ENCODE results near the gene TOP2A. TPM values are rescaled to one million over a fixed set of nuclear protein-coding genes. Genes with fewer than 3 reads are reported as not detected.

Gene TOP2A
- total RNA-seq, 1 experiment from 2014 or later = 141 TPM

GRCh38 chr17:40456396-40456951 is 38.8 kb upstream of the TOP2A start:
- no peak for ATAC-seq
- TF ChIP-seq EZH2 (IDR thresholded peaks at IDR 0.05) (no peak), FOSL1 (IDR thresholded peaks at IDR 0.05; ENCODE audit: low read depth) (no peak), EZH2phosphoT487 (IDR thresholded peaks at IDR 0.05; ENCODE audit: borderline replicate concordance) (no peak), YY1 (IDR thresholded peaks at IDR 0.05; ENCODE audit: extremely low read depth, insufficient replicate concordance, low read depth, low read length) (no peak)
- Histone ChIP-seq H3K27ac (ENCODE audit: low read depth, low read length) (no peak overlapping the region), H3K9me3 (ENCODE audit: control insufficient read depth in 1 of 2, insufficient read depth in 1 of 2, low read depth in 1 of 2, low read length in 2 of 2) (no peaks in the 10 kb centered on the region), H3K4me3 (replicated peaks in 1 of 2; ENCODE audit: low read depth in 1 of 2, low read length in 2 of 2) (no peak overlapping the region), H4K20me1 (ENCODE audit: insufficient read depth) (no peaks in the 10 kb centered on the region), H3K79me2 (ENCODE audit: insufficient read depth, low read length) (no peaks in the 10 kb centered on the region), H3K36me3 (ENCODE audit: control insufficient read depth in 1 of 2, insufficient read depth in 2 of 2, low read length in 2 of 2) (no peaks in the 10 kb centered on the region), H3K4me2 (ENCODE audit: low read length) (no peak overlapping the region), H3K4me1 (ENCODE audit: control insufficient read depth in 1 of 2, insufficient read depth in 2 of 2, low read length in 2 of 2) (peaks cover 0 to 27% of the 10 kb centered on the region in 2 experiments; a peak in 2 of 4 replicates), H3K9ac (ENCODE audit: low read length) (no peak overlapping the region), H2AFZ (ENCODE audit: low read depth, low read length, poor library complexity, severe bottlenecking) (no peak overlapping the region), H3K27me3 (ENCODE audit: insufficient read depth, low read length) (no peaks in the 10 kb centered on the region), H3K9me2 (ENCODE audit: insufficient read depth) (no peaks in the 10 kb centered on the region)
- intact Hi-C loops (cut with micrococcal nuclease) = no loop called here
- BruUV-seq (replicated peaks) = no TSS peak
- DNase-seq (ENCODE audit: low read depth, low spot score) = no peak
- POLR2A ChIA-PET = no interaction called here
- CTCF ChIA-PET = interaction anchor here (0.9 to 1.3 kb wide), 2 partner anchors 9 to 104 kb away, joined by 4 read pairs; no protein-coding TSS in a partner anchor
- RAD21 ChIA-PET (ENCODE audit: low non-redundant PET in 1 of 2, low total read pairs in 2 of 2, uncharacterized antibody in 2 of 2, unreplicated experiment in 2 of 2) = no interaction called here

GRCh38 chr17:40454613-40454995 is 36.9 kb upstream of the TOP2A start:
- no peaks in the 10 kb centered on the region for H3K27me3 ChIP-seq (ENCODE audit: insufficient read depth, low read length)
- no peaks in the 10 kb centered on the region for H3K9me3 ChIP-seq (ENCODE audit: control insufficient read depth in 1 of 2, insufficient read depth in 1 of 2, low read depth in 1 of 2, low read length in 2 of 2)
- H3K9me2 ChIP-seq (ENCODE audit: insufficient read depth) = no peaks in the 10 kb centered on the region
- no peak overlapping the region for H3K4me3 ChIP-seq (replicated peaks in 1 of 2; ENCODE audit: low read depth in 1 of 2, low read length in 2 of 2)
- peaks cover 0 to 33% of the 10 kb centered on the region in 2 experiments; a peak in 2 of 4 replicates for H3K4me1 ChIP-seq (ENCODE audit: control insufficient read depth in 1 of 2, insufficient read depth in 2 of 2, low read length in 2 of 2)
- H3K79me2 ChIP-seq (ENCODE audit: insufficient read depth, low read length) = no peaks in the 10 kb centered on the region
- no peak overlapping the region for H3K9ac ChIP-seq (ENCODE audit: low read length)
- CTCF ChIA-PET = interaction anchor here (1.1 to 1.6 kb wide), 3 partner anchors 14 to 31 kb away, joined by 3 to 4 read pairs (median 3); no protein-coding TSS in a partner anchor
- H4K20me1 ChIP-seq (ENCODE audit: insufficient read depth) = no peaks in the 10 kb centered on the region
- ATAC-seq = no peak
- H3K4me2 ChIP-seq (ENCODE audit: low read length) = no peak overlapping the region
- TF ChIP-seq SIN3A (IDR thresholded peaks at IDR 0.05; ENCODE audit: low read depth) (no peak), POLR2A (IDR thresholded peaks at IDR 0.05; ENCODE audit: borderline replicate concordance, extremely low read depth, insufficient read depth, insufficient read length) (no peak), RAD21 (IDR thresholded peaks at IDR 0.05; ENCODE audit: low read depth) (no peak), ELF1 (IDR thresholded peaks at IDR 0.05; ENCODE audit: borderline replicate concordance, low read depth) (no peak), CTCF (IDR thresholded peaks at IDR 0.05 in 2 of 3, conservative IDR thresholded peaks at IDR 0.05 in 1 of 3; ENCODE audit: borderline replicate concordance in 1 of 3, insufficient read depth in 1 of 3, low read depth in 2 of 3, low read length in 2 of 3) (no peak)
- DNase-seq (ENCODE audit: low read depth, low spot score) = no peak
- no TSS peak for BruUV-seq (replicated peaks)
- POLR2A ChIA-PET = interaction anchor here (1.6 kb wide), 1 partner anchor 37 kb away, joined by 3 read pairs; the partner anchor contains the start of gene TOP2A
- H2AFZ ChIP-seq (ENCODE audit: low read depth, low read length, poor library complexity, severe bottlenecking) = no peak overlapping the region
- no peak overlapping the region for H3K27ac ChIP-seq (ENCODE audit: low read depth, low read length)
- H3K36me3 ChIP-seq (ENCODE audit: control insufficient read depth in 1 of 2, insufficient read depth in 2 of 2, low read length in 2 of 2) = no peaks in the 10 kb centered on the region
- intact Hi-C loops (cut with micrococcal nuclease) = no loop called here
- RAD21 ChIA-PET (ENCODE audit: low non-redundant PET in 1 of 2, low total read pairs in 2 of 2, uncharacterized antibody in 2 of 2, unreplicated experiment in 2 of 2) = no interaction called here
